ENCODE data around the gene TSHZ2.
A peak's percentile ranks its signal among the peaks of the same experiment; 100 is the strongest.
"Not testable (repeated sequence)": the region's sequence is repeated elsewhere in the genome, so short reads cannot be mapped to it uniquely, and the experiment has no call there.

The TSHZ2 gene

GRCh38 chr20:53320701-53321100, 348.5 kb downstream of the TSHZ2 start:
- no peak for DNase-seq (ENCODE audit: low spot score)

DNA sequence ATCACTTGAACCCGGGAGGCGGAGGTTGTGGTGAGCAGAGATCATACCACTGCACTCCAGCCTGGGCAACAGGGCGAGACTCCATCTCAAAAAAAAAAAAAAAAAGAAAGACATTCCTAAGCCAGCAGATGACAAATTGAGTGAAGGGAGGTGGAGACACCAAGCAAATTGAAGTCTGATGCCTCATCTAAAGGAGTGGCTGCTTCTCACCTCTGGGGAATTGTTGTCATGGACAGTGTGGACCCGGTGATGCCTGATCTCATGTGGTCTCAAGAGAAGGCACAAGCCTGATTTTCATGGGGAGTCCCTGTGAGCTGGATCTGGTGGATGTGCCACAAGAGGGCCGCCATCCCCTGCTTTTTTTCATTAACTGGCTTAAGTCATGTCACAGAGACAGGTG, 349.4 kb downstream of the TSHZ2 start:
- no peak for DNase-seq (ENCODE audit: low spot score)

- no peak for DNase-seq (ENCODE audit: low spot score)
These were observed 350.5 kb downstream of the TSHZ2 start for GRCh38 chr20:53322651-53323050.

GRCh38 chr20:53323460-53323859, 351.3 kb downstream of the TSHZ2 start:
- DNase-seq (ENCODE audit: low spot score), result not testable (repeated sequence)

DNA sequence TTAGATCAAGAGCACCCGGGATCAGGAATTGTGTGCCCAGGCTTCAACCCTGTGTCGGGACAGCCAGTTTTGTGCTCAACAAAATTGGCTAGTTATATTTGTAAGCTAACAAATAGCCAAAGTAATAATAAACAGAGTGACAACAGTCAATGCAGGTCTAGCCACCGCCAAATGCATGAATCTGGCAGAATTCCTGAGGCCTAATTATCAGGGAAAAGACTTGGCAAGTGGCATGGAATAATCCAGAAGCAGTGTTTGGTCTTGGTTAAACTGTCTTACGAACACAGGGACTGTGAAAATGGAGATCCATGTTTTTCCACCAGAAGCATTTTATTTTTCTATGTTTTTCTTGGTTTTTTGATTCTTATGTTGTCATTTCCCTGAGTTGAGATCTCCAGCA, 352.7 kb downstream of the TSHZ2 start:
- DNase-seq (ENCODE audit: low spot score), result no peak

DNA sequence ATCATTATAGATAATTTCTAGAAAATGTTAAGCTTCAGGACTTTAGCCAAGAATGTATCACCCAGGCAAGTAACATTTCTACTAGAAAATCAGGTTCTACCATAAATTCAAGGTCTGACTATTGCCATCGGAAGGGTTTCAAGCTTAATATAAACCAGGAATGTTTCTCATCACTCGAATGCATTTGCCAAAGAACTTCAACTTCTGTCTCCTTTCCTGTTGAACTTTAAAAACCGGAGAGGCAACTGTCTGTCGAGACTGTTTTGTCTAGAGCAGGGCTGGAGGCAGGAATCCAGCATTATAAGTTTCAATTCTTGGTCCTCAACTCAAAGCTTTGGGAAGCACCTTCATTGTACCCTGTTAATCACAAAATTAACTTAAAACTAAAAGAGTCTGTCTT, 356.8 kb downstream of the TSHZ2 start:
- DNase-seq (ENCODE audit: low spot score), result no peak

DNA sequence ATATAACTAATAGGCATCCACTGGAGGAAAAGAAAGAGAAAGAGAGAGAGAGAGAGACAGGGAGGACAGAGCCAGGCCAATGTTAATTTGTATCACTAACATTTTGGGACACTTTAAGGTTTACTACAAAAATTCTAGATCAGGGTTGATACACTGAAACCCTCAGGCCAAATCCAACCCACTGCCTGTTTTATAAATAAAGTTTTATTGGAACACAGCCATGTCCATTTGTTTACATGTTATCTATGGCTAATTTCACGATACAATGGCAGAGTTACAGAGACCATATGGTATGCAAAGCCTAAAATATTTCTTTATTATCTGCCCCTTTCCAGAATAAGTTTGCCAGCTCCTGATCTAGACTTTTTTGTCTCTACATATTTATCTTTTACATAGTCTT, 357.6 kb downstream of the TSHZ2 start:
- DNase-seq (ENCODE audit: low spot score), result no peak

DNA sequence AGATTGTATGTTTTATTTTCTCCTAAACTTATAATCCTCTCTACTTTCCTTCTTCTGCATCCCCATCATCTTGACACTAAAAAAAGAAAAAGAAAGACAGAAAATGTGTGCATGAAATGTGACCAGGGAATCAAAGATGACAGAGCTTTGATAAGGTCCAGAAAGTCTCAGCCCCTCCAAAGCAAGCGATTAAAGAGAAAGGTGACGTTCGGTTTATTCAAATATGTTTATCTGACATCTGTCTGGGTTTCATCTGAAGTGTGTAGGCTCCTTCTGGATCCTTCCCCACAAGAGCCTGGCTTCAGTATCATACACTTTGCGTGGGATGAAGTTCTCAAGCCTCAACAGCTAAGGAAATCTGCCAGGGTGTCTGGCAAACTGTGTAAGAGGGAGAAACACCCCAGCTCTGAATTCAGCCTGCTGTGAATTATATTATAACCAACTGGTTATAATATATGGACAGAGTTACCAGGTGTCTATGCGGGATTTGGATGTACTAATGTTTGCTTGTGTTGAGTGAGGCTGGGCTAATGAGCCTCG, 358.5 kb downstream of the TSHZ2 start:
- no peak for DNase-seq (ENCODE audit: low spot score)

DNA sequence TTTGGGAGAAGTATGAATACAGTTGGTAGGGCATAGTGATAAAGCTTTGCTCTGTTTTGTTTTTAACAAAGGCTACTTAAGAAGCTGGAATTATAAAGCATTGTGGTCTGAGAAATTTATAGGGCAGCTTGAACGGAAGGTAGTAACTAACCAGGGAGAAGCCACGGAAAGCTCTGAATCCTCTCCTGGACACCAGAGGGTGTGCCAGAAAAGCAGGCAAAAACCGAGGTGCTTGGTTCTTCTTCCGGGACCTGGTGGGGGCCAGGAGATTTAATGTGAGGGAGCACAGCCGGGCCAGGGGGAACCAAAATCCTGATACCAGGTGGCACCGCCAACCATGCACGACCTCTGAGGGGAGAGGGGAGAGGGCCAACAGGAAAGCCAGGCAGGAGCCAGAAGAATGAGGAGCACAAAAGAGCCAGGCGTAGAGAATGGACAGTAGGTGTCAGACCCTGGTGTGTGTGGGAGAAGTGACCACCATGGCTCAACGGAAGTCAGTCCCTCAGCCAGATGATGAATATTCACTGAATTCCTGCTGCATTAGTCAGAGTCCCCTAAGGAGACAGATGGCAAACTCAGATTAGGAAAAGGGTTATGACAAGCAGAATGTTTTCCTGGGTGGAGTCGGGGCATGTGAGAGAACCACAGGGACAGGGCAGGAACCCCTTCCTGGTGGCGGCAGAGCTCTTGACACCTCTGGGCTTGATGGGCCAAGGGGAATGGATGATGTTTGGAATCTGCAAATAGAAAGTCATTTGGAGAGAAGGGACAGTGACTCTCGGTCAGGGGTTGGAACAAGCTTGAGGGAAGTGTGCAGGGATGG, 359.2 kb downstream of the TSHZ2 start:
- peak; percentile 55 for DNase-seq (ENCODE audit: low spot score)

- DNase-seq (ENCODE audit: low spot score), result no peak
These were observed 360.1 kb downstream of the TSHZ2 start for GRCh38 chr20:53332022-53332837.

DNA sequence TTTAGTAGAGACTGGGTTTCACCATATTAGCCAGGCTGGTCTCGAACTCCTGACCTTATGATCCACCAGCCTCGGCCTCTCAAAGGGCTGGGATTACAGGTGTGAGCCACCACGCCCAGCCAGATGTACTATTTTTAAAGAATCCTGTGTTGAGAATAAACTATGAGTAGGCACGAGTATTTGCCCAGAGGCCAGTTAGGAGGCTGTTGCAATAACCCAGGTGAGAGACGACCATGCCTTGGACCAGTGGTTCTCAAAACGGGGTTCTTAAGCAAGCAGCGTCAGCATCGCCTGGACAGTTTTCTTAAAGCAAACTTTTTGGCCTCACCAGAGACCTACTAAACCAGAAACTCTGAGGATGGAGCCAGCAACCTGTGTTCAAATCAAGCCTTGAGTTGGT, 362.7 kb downstream of the TSHZ2 start:
- no peak for DNase-seq (ENCODE audit: low spot score)

DNA sequence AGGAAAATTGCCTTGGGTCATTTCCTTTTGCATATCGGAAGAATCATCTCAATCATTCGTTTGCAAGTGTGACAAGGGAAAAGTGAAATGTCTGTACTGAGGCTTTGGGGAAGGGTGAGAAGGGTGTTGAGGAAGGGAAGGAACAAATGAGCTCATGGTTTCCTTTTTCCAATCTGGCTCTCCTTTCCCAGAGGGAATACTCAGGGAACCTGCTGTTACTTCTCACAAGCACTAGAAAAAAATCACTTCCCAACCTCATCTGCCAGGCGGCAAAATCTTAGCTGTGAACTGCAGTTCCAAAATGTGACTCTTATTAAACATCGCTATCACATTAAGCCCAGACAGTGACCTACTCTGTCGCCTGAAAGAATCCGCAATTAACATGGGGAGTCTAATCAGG, 363.4 kb downstream of the TSHZ2 start:
- no peak for DNase-seq (ENCODE audit: low spot score)

GRCh38 chr20:53336892-53337291, 364.7 kb downstream of the TSHZ2 start:
- no peak for DNase-seq (ENCODE audit: low spot score)

- DNase-seq (ENCODE audit: low spot score), result no peak
These were observed 365.4 kb downstream of the TSHZ2 start for GRCh38 chr20:53337390-53338101.

- no peak for DNase-seq (ENCODE audit: low spot score)
These were observed 366.6 kb downstream of the TSHZ2 start for GRCh38 chr20:53338716-53339115.

- no peak for DNase-seq (ENCODE audit: low spot score)
These were observed 370.3 kb downstream of the TSHZ2 start for GRCh38 chr20:53342429-53342828.

GRCh38 chr20:53343448-53343847, 371.3 kb downstream of the TSHZ2 start:
- no peak for DNase-seq (ENCODE audit: low spot score)

DNA sequence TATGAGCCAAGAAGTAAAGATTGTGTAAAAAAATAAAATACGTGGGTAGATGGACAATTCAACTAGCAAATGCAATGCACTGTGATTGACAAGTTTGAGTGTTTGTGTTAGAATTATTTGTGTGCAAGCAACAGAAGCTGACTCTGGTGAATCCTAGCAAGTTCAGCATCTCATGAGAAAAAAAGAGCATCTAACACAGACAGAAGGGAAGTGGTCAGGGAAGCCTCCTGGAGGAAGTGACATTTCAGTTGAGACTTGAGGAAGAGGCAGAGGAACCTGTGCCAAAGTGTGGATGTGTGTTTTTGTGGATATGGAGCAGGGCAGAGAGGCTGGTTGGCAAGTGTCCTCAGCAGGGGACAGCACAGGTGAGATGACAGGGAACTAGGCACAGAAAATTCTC, 372.7 kb downstream of the TSHZ2 start:
- no peak for DNase-seq (ENCODE audit: low spot score)

GRCh38 chr20:53345536-53346334, 373.6 kb downstream of the TSHZ2 start:
- no peak for DNase-seq (ENCODE audit: low spot score)

- no peak for DNase-seq (ENCODE audit: low spot score)
These were observed 374.1 kb downstream of the TSHZ2 start for GRCh38 chr20:53346335-53346648.

DNA sequence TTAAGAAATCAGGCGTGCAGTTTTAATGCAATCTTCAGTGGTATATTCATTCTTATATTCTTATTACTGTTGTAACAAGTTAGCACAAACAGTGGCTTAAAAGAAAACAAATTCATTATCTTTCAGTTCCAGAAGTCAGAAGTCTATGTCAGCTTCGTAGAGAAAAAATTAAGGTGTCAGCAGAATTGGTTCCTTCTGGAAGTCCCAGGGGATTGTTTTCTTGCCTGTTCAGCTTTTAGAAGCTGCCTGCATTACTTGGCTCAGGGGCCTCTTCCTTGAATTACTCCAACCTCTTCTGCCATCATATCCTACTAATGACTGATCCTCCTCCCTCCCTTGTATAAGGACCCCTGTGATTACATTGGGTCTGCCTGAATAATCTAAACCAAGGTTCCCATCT, 377.6 kb downstream of the TSHZ2 start:
- DNase-seq (ENCODE audit: low spot score), result no peak
